NCI-H2196 treated with DMSO at 0.1 percent for 48 hours (cell line): ENCODE measurements around the gene OXCT2.

ENCODE experiments used
- DNase-seq: peaks from one replicate; lab custom pipeline; 2025; ENCODE audit not compliant: unreplicated experiment; lab: John Stamatoyannopoulos, UW

Gene OXCT2

DNA sequence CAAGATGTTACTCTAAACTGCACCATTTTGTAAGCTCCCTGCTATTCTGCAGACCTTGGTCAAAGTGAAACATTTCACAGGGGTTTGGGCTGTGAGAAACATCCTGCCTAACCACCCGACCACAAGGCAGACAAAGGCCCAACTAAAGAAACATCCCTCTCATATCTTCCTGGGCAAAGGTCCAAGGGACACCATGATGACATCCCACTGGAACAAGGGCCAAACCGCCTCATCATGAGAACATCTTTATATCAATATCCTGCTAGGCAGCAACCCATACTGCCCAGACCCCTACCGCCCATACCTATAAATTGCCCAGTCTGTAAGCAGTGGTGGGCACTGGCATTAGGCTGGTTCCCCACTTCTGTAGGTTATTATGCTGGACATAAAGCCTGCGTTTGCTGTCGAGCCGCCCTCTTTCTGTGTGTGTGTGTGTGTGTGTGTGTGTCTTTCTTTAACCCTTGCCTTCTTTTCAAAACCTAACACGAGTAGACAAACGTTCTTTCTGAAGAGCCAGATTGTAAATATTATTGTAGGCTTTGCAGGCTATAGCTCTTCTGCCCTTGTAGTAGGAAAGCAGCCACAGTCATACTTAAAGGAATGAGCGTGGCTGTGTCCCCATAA lies 33.5 kb downstream of the OXCT2 start:
- DNase-seq = no peak

DNA sequence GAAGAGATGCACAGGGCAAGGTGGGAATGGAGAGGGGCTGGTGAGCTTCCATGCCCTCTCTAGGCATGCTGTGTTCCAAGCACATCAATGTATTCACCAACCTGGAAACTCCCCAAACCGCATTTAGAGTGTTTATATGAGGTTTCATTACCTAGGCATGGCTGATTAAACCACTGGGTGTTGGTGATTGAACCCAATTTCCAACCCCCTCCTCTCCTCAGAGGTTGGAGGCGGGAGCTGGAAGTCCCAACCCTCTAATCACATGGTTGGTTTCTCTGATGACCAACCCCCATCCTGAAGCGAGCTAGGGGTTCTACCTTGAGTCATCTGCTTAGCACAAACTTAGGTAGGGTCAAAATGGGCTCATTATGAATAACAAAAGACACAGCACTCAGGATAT lies 35.4 kb downstream of the OXCT2 start:
- DNase-seq = no peak

DNA sequence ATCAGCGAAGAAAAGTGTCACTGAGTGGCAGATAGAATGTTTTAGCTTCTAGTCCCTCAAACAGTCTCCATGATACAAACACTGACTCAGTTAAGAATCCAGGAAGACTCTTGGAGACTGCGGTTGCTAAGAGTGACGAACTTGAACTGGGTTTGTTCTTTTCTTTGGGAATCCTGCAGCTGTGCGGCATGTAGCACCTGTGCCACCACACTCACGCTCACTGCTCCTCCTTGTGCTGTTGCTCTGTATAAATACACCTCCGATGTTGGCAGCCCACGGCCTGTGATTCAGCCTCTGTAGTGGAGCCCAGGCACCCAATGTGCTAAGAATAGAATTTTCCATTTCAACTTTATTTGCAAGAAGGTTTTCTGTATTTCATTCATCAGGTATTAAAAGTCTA lies 38.0 kb downstream of the OXCT2 start:
- DNase-seq = no peak

DNA sequence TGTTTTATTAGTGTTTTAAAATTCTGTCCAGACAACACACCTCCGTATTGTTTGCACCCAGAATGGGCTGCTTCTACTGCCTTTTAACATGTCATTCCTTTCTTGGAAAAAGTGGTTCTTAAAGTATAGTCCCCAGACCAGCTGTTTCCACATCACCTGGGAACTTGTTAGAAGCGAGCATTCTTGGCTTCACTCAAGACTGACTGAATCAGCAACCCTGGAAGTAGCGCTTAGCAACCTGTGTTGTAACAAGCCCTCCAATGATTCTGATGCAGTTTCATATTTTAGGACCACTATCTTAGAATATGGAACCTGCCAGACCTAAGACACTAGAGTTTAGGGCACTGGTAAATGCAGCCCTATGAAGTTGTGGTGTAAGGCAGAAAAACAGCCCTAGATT lies 38.4 kb downstream of the OXCT2 start:
- DNase-seq = no peak

DNA sequence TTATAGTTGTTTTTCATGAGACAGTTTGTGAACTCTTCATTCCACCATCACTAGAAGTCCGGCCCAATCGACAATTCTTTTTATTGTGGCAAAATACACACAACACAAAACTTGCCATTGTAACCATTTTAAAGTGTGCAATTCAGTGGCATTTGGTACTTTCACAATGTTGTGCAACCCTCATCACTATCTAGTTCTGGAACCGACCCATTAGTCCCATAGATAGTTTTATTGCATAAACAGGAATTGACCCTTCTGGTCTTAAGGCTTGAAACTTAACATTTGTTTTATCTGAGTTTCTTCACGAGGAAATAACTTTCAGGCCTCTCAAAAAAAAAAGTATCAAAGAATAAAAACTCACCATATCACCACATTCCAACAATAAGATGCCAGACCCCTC lies 41.3 kb downstream of the OXCT2 start:
- no peak for DNase-seq

DNA sequence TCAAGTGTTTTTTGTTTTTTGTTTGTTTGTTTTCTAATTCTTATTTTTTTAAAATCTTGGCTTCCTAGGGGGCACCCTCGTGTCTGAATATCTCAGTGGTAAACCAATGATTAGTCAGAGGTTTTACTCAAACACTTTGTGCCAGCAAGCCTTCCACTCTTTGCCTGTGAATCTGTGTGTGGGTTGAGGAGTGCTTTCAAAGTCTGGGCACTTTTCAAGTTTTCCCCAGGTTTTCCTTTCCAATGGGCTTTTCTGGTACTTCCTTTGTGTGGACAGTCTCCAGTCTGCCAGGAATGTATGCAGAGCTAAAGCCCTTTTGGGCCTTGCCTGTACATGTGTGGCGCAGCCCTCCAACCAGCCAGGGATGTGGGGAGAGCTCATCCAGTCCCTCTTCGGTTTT lies 42.1 kb downstream of the OXCT2 start:
- no peak for DNase-seq

DNA sequence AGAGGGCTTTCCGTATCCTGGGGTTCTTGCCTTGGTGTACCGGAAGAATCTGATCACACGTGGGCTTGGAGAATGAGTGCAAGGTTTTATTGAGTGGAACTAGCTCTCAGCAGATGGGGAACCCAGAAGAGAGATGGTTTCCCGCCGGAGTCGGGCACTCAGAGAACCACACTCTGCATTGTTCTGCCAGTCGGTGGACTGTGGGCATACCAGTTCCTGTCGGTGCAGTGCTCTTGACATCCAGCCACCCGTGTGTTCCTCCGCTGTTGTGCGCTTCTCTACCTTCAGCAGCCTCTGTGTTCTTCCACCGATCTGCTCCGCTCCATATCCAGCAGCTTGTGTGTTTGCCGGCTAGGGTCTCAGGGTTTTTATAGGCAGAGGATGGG lies 43.2 kb downstream of the OXCT2 start:
- no peak for DNase-seq

DNA sequence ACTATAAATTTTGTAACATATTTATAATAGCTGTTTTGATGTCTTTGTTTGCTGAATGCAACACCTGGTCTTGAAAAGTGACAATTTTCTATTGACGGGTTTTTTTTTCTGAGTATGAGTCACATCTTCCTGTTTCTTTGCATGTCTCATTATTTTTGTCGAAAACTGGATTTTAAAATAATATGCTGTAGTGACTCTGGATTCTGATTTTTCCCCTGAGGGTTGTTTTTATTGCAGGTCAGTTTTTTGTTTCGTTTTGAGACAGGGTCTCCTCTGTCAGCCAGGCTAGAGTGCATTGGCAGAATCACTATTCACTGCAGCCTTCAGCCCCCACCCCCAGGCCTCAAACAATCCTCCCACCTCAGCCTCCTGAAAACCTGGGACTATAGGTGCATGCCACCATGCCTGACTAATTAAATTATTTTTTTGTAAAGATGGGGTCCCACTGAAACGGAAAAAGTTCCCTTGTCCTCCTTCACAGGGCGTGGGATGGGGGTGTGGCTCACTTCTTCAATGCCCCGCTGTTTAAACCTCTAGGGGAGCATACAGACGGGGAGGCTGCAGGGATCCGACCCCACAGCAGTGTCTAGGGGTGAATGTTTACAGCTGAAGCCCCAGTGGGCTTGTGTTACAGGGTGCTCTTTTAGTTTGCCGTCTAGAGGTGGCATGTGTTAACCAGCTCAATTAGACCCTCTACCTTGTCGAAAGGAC lies 43.8 kb downstream of the OXCT2 start:
- no peak for DNase-seq

DNA sequence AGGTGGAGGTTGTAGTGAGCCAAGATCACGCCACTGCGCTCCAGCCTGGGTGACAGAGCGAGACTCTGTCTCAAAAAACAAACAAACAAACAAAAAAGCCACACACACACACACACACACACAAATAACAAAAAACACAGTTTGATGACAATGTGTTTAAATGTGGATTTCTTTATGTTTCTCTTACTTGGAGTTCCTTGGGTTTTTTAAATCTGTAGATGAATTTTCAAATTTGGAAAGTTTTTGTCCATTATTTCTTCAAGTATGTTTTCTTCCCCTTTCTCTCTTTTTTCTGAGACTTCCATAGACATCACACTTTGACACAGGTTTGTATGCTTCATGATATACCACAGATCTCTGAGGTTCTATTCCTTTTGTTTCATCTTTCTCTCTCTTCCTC lies 44.5 kb downstream of the OXCT2 start:
- DNase-seq = no peak

DNA sequence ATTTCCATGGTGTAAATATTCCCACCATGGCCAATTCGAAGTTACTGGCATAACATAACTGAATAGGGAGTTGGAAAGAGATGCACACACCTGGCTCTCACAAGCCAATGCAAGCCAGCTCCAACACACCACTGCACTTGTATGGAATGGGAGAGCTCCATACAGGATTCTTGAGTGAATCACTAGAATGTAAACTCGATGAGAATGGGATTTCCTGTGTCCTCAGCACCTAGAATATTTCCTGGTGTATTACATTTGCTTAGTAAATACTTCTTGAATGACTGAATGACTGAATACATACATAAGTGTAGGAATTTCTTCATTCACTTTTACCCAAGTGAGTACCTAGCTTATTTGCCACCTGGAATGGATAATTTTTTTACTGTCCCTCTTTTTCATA lies 48.7 kb downstream of the OXCT2 start:
- DNase-seq = no peak

DNA sequence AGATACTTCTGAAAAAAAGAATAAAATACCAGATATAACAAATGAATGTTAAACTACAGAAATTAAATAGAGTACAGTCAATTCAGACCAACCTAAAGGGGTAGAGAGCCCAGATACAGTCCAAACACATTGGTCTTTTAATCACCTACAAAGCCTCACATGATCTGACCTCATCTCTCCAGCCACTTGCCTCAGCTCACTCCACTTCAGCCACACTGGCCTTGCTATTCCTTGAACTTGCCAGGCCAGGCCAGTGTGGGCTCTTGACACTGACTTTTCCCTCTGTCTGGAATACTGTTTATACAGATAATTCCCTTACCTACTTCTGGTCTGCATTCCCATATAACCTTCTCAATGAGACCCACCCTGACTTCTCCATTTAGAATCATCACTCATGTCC lies 49.5 kb downstream of the OXCT2 start:
- DNase-seq = no peak

DNA sequence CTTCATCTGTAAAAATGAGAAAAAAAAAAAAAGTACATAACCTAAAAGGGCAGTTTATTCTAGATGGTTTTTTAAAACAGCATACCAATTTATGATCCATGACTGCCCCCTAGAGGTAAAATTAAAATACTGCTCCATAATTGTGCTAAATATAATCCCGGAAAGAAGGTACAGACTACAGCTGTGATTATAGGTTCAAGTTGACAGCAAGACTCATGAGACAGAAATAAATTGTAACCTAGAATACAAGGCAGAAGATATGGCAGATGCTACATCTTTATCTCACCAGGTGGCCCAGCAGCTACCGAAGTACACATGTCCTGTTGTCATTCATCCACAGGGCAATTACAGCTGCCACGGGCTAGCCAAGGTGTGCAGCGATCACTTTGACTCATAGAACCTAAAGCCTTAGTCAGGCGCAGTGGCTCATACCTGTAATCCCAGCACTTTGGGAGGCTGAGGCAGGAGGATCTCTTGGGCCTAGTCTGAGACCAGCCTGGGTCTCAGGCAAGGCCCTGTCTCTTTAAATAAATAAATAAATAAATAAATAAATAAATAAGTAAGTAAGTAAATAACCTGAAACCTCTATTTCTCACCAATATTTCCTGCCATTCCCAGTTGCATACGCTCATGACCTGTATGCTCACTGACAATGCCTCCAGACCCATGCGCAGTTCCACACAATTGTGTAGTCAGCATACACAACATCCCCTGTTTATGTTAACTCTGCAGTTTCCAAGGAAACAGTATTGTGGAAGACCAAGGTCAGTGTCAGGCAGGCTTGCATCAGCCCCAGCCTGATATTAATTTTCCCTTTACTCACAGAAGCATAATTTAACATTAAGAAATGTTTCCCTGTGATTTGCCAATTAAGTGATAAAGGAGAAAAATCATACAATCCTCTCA lies 50.8 kb downstream of the OXCT2 start:
- peak; percentile 73 for DNase-seq
